Panc1 (cell line): ENCODE measurements around the gene KAZN. TPM values are rescaled to one million over a fixed set of nuclear protein-coding genes. Genes with fewer than 3 reads are reported as not detected.

Experiments
- ATAC-seq: fragments of 200-7000 bp; cut with Tn5 transposase; 2 replicates; pipeline ENCODE4 v1.9.1; 2020; ENCODE audit warnings: mild to moderate bottlenecking, moderate library complexity
- BruUV-seq: library from RNA; stranded (reverse); fragments of 400-500 nt; replicated peaks from 2 replicates; lab custom pipeline; 2021; lab: Mats Ljungman, UMichigan
- CTCF ChIA-PET: fragments of 300-600 bp; sonication (Branson Sonifier 250); formaldehyde crosslinking; loops from one replicate; lab custom pipeline; 2022; ENCODE audit warnings: antibody characterized with exemption; lab: Charles Lee
- POLR2A ChIA-PET: fragments of 300-600 bp; sonication (Branson Sonifier 250); formaldehyde crosslinking; loops from one replicate; lab custom pipeline; 2022; ENCODE audit warnings: antibody characterized with exemption; lab: Charles Lee
- DNase-seq: peaks from one replicate; pipeline ENCODE4 v3.0.0-alpha.2; 2010; ENCODE audit warnings: low read depth, low spot score
- H3K27ac ChIP-seq: 2 replicates; pipeline ENCODE4 v1.5.1; 2011; ENCODE audit warnings: mild to moderate bottlenecking, low read length, inconsistent platforms
- H3K27me3 ChIP-seq: fragments of 200-500 bp; sonication (Bioruptor generic); 2 replicates; pipeline ENCODE4 v1.6.0; 2014; ENCODE audit warnings: low read length, inconsistent platforms; ENCODE audit not compliant: control insufficient read depth, insufficient read depth
- H3K36me3 ChIP-seq: fragments of 200-500 bp; sonication (Bioruptor generic); 2 replicates; pipeline ENCODE4 v1.5.1; 2014; ENCODE audit warnings: inconsistent platforms, mild to moderate bottlenecking, low read length, moderate library complexity; ENCODE audit not compliant: control insufficient read depth, insufficient read depth
- H3K4me1 ChIP-seq: 2 replicates; pipeline ENCODE4 v1.5.1; 2011; ENCODE audit warnings: inconsistent platforms, mild to moderate bottlenecking, low read length, moderate library complexity; ENCODE audit not compliant: control insufficient read depth, insufficient read depth
- H3K4me3 ChIP-seq, 2 experiments: 2 replicates each; pipeline ENCODE4 v1.5.1; 2011 to 2012; ENCODE audit warnings: low read depth in 2 of 2, low read length in 2 of 2, mild to moderate bottlenecking in 2 of 2, inconsistent platforms in 1 of 2, moderate library complexity in 1 of 2
- H3K9me3 ChIP-seq: fragments of 200-500 bp; sonication (Bioruptor generic); 2 replicates; pipeline ENCODE4 v1.5.1; 2014; ENCODE audit warnings: low read depth, mild to moderate bottlenecking, inconsistent platforms, low read length, moderate library complexity; ENCODE audit not compliant: control insufficient read depth, insufficient read depth
- CTCF ChIP-seq: fragments of 450-650 bp; IDR thresholded peaks from 2 replicates; pipeline ENCODE4 v1.5.1; 2017; ENCODE audit warnings: mild to moderate bottlenecking
- POLR2AphosphoS5 ChIP-seq: IDR thresholded peaks from 2 replicates; pipeline ENCODE4 v1.6.1; 2012; ENCODE audit warnings: mild to moderate bottlenecking, low read depth, low read length, moderate library complexity
- SIN3A ChIP-seq: IDR thresholded peaks from 2 replicates; pipeline ENCODE4 v1.6.1; 2012; ENCODE audit warnings: low read depth, mild to moderate bottlenecking, low read length, moderate library complexity, borderline replicate concordance; ENCODE audit not compliant: insufficient read depth
- TCF7L2 ChIP-seq: IDR thresholded peaks from 2 replicates; pipeline ENCODE4 v1.6.1; 2011; ENCODE audit warnings: mild to moderate bottlenecking, low read depth, low read length, inconsistent platforms
- in situ Hi-C: cut with HindIII; loops from 2 replicates; pipeline ENCODE4 v1.10.0; 2016; ENCODE audit warnings: low sequenced_read_pairs, low pct_unique_long_range_greater_than_20kb
- intact Hi-C: fragments of 100-400 bp; cut with micrococcal nuclease; formaldehyde crosslinking; loops from one replicate; pipeline ENCODE4 v1.10.0; 2022; ENCODE audit not compliant: unreplicated experiment
- total RNA-seq: library from RNA; stranded (reverse); gene quantifications from one replicate; pipeline ENCODE4 v1.2.1, GENCODE V29; 2021; ENCODE audit not compliant: unreplicated experiment
- TF ChIP-seq, protein P1 (sequence below), 2 experiments: IDR thresholded peaks; 2 replicates each; pipeline ENCODE4 v1.6.1; 2011 to 2012; ENCODE audit warnings: low read depth in 2 of 2, control low read depth in 1 of 2, low read length in 1 of 2, mild to moderate bottlenecking in 1 of 2, moderate library complexity in 1 of 2; ENCODE audit not compliant: insufficient read depth in 1 of 2

KAZN gene
- total RNA-seq, 1 experiment from 2014 or later = 6.6 TPM

GRCh38 chr1:14658642-14659041 lies 60.2 kb downstream of the KAZN start:
- ATAC-seq (peak; percentile 59; the same call in 1 of the 2 replicates), DNase-seq (no peak)
- no peak for TF ChIP-seq CTCF
- TF ChIP-seq TCF7L2 = no peak
- in situ Hi-C loops = no loop called here
- H3K36me3 ChIP-seq = no peaks in the 10 kb centered on the region
- H3K9me3 ChIP-seq = no peaks in the 10 kb centered on the region
- CTCF ChIA-PET = no interaction called here
- no TSS peak for BruUV-seq
- H3K4me3 ChIP-seq = no peak overlapping the region
- H3K27me3 ChIP-seq = no peaks in the 10 kb centered on the region
- H3K27ac ChIP-seq = no peak overlapping the region
- H3K4me1 ChIP-seq = no peaks in the 10 kb centered on the region; the same call in 1 of the 2 replicates
- intact Hi-C loops = no loop called here
- POLR2A ChIA-PET = no interaction called here

GRCh38 chr1:14659913-14660312 lies 61.4 kb downstream of the KAZN start:
- CTCF ChIA-PET = no interaction called here
- Histone ChIP-seq H3K4me1 (no peaks in the 10 kb centered on the region; the same call in 1 of the 2 replicates), H3K9me3 (no peaks in the 10 kb centered on the region), H3K27me3 (no peaks in the 10 kb centered on the region), H3K4me3 (no peak overlapping the region), H3K36me3 (no peaks in the 10 kb centered on the region), H3K27ac (no peak overlapping the region)
- no peak for TF ChIP-seq CTCF
- no peak for TF ChIP-seq SIN3A
- TF ChIP-seq, protein P1, sequence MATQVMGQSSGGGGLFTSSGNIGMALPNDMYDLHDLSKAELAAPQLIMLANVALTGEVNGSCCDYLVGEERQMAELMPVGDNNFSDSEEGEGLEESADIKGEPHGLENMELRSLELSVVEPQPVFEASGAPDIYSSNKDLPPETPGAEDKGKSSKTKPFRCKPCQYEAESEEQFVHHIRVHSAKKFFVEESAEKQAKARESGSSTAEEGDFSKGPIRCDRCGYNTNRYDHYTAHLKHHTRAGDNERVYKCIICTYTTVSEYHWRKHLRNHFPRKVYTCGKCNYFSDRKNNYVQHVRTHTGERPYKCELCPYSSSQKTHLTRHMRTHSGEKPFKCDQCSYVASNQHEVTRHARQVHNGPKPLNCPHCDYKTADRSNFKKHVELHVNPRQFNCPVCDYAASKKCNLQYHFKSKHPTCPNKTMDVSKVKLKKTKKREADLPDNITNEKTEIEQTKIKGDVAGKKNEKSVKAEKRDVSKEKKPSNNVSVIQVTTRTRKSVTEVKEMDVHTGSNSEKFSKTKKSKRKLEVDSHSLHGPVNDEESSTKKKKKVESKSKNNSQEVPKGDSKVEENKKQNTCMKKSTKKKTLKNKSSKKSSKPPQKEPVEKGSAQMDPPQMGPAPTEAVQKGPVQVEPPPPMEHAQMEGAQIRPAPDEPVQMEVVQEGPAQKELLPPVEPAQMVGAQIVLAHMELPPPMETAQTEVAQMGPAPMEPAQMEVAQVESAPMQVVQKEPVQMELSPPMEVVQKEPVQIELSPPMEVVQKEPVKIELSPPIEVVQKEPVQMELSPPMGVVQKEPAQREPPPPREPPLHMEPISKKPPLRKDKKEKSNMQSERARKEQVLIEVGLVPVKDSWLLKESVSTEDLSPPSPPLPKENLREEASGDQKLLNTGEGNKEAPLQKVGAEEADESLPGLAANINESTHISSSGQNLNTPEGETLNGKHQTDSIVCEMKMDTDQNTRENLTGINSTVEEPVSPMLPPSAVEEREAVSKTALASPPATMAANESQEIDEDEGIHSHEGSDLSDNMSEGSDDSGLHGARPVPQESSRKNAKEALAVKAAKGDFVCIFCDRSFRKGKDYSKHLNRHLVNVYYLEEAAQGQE (IDR thresholded peaks at IDR 0.05; ENCODE audit: insufficient read depth in 1 of 2, low read depth in 2 of 2, low read length in 1 of 2) = no peak
- no peak for TF ChIP-seq TCF7L2
- no peak for TF ChIP-seq POLR2AphosphoS5
- BruUV-seq = no TSS peak
- POLR2A ChIA-PET = no interaction called here
- no peak for ATAC-seq
- in situ Hi-C loops = no loop called here
- DNase-seq = no peak
- intact Hi-C loops = no loop called here
